Esophagus (tissue), 2 donors: Measurements from ENCODE around the gene LRRC17. TPM values are rescaled to one million over a fixed set of nuclear protein-coding genes. Genes with fewer than 3 reads are reported as not detected.
A peak's percentile ranks its signal among the peaks of the same experiment; 100 is the strongest.

Experiments used
- H3K27ac ChIP-seq, 2 donors: one replicate each; pipeline ENCODE4 v1.5.1; 2013; ENCODE audit warnings: low read depth in 2 of 2, mild to moderate bottlenecking in 2 of 2, inconsistent platforms in 1 of 2, low read length in 1 of 2, moderate library complexity in 1 of 2
- H3K27me3 ChIP-seq, 2 donors: one replicate each; pipeline ENCODE4 v1.6.1; 2013; ENCODE audit warnings: low read length in 2 of 2, control low read depth in 1 of 2, mild to moderate bottlenecking in 1 of 2; ENCODE audit not compliant: insufficient read depth in 2 of 2, control insufficient read depth in 1 of 2
- H3K36me3 ChIP-seq, 2 donors: one replicate each; pipeline ENCODE4 v1.6.1; 2013; ENCODE audit warnings: low read length in 1 of 2; ENCODE audit not compliant: control insufficient read depth in 2 of 2, insufficient read depth in 2 of 2
- H3K4me1 ChIP-seq, 2 donors: one replicate each; pipeline ENCODE4 v1.6.1; 2013; ENCODE audit warnings: low read length in 1 of 2; ENCODE audit not compliant: control insufficient read depth in 2 of 2, insufficient read depth in 2 of 2
- H3K4me3 ChIP-seq, 2 donors: one replicate each; pipeline ENCODE4 v1.5.1; 2013; ENCODE audit warnings: low read length in 2 of 2, mild to moderate bottlenecking in 2 of 2, low read depth in 1 of 2, moderate library complexity in 1 of 2
- H3K9me3 ChIP-seq, 2 donors: one replicate each; pipeline ENCODE4 v1.6.1; 2013; ENCODE audit warnings: mild to moderate bottlenecking in 2 of 2, low read depth in 1 of 2, low read length in 1 of 2, moderate library complexity in 1 of 2; ENCODE audit not compliant: control insufficient read depth in 2 of 2, insufficient read depth in 1 of 2
- WGBS, 2 donors: extraction: QIAGEN DNeasy Blood & Tissue Kit; methylation state at CpG; one replicate each; pipeline ENCODE4 v1.1.7; 2013; 5-methylcytosine and 5-hydroxymethylcytosine counted together
- polyA plus RNA-seq, 2 donors: library from polyadenylated mRNA; stranded (reverse); fragments of 200-250 nt; gene quantifications; one replicate each; pipeline ENCODE4 v1.2.3, GENCODE V29; 2013
- donor health status: healthy with polysubstance abuse.
- donor health status: Bipolar disorder and iron deficiency.

The LRRC17 gene
- polyA plus RNA-seq, 2 donors, result 0.26 to 0.27 TPM

DNA sequence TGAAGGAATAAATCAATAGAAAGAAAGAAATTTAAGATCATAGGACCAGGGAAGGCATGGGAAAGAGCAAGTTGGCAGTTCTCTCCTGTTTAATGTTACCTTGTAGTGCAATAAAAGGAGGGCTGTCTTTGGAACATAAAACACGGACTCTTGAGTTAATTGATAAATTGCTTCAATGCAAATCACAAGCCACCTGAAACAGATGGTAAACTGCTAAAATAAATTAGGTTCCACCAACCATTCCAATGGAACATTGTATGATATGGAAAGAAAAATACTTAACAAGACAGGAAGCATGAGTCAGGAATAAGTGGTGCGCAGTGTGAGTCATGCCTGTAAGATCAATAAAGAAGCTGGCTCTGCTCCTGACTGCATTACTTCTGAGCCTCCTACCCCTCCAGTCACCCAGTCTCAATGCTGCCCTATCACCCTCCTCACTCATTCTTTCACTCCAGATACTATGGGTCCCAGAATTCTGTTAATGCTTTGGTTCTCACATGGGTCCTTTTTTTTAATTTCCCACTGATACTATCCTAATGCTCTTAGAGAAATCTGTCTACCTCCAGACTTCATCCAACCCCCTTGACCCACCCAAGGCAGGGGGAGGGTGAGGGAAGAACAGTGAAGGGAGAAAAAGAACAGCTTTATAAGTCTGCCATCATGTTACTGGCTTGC, 78.9 kb downstream of the LRRC17 start:
- Histone ChIP-seq H3K27ac (no peak overlapping the region), H3K9me3 (no peaks in the 10 kb centered on the region), H3K27me3 (no peaks in the 10 kb centered on the region), H3K4me3 (no peak overlapping the region), H3K36me3 (no peaks in the 10 kb centered on the region), H3K4me1 (peaks cover 0 to 2% of the 10 kb centered on the region in 2 donors)
- 37 to 39% methylated on average over 2 of the region's 2 CpGs for WGBS, 2 donors

DNA sequence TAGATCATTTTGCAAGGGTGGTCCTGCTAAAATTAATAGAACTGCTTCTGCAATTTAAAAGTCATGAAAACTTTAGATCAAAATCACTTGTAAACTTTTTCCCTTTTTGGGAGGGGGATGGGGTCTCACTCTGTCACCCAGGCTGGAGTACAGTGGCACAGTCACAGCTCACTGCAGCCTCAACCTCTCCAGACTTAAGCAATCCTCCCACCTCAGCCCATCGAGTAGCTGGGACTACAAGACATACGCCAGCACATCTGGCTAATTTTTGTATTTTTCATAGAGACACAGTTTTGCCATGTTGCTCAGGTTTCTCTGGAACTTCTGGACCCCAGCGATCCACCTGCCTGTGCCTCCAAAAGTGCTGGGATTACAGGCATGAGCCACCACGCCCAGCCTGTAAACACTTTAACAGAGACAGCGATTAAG, 79.7 kb downstream of the LRRC17 start:
- H3K27ac ChIP-seq, result peak overlapping the region in 1 of 2 donors; percentile 31
- 85 to 87% methylated on average over 5 of the region's 5 CpGs for WGBS, 2 donors

GRCh38 chr7:102992938-102993717, 80.3 kb downstream of the LRRC17 start:
- peaks cover 0 to 2% of the 10 kb centered on the region in 2 donors for H3K4me1 ChIP-seq
- 9 to 10% methylated on average over 2 of the region's 2 CpGs for WGBS, 2 donors
- peak overlapping the region in 1 of 2 donors; percentile 31 for H3K27ac ChIP-seq

More for the DNA sequence above, 79.7 kb downstream of the LRRC17 start:
- H3K4me3 ChIP-seq, result no peak overlapping the region
- no peaks in the 10 kb centered on the region for H3K36me3 ChIP-seq
- peaks cover 0 to 2% of the 10 kb centered on the region in 2 donors for H3K4me1 ChIP-seq
- H3K9me3 ChIP-seq, result no peaks in the 10 kb centered on the region
- no peaks in the 10 kb centered on the region for H3K27me3 ChIP-seq

GRCh38 chr7:102993718-102994029, 80.9 kb downstream of the LRRC17 start:
- Histone ChIP-seq H3K36me3 (no peaks in the 10 kb centered on the region), H3K27me3 (no peaks in the 10 kb centered on the region), H3K27ac (no peak overlapping the region), H3K4me1 (peaks cover 0 to 2% of the 10 kb centered on the region in 2 donors), H3K4me3 (no peak overlapping the region), H3K9me3 (no peaks in the 10 kb centered on the region)
- WGBS, 2 donors, result 13 to 20% methylated on average over 1 of the region's 1 CpG

More at GRCh38 chr7:102992938-102993717, 80.3 kb downstream of the LRRC17 start:
- Histone ChIP-seq H3K9me3 (no peaks in the 10 kb centered on the region), H3K36me3 (no peaks in the 10 kb centered on the region), H3K27me3 (no peaks in the 10 kb centered on the region), H3K4me3 (no peak overlapping the region)

GRCh38 chr7:102994567-102994966, 81.8 kb downstream of the LRRC17 start:
- Histone ChIP-seq H3K36me3 (no peaks in the 10 kb centered on the region), H3K4me3 (no peak overlapping the region), H3K4me1 (peaks cover 0 to 2% of the 10 kb centered on the region in 2 donors), H3K9me3 (no peaks in the 10 kb centered on the region), H3K27ac (no peak overlapping the region), H3K27me3 (no peaks in the 10 kb centered on the region)
- WGBS, 2 donors, result 86 to 90% methylated on average over 3 of the region's 3 CpGs

Other genes starting within 250 kb of the LRRC17 start
- 1 to 10 TPM; 2.1 to 4.5 TPM for gene POLR2J2, start 241.3 kb upstream of the LRRC17 start, polyA plus RNA-seq
- gene FAM185A, start 164.0 kb upstream of the LRRC17 start, polyA plus RNA-seq, result 1 to 10 TPM; 3.5 to 4.9 TPM
- under 1 TPM in 1 of 2 donors, not detected in 1; 0.08 TPM for gene FBXL13, start 161.8 kb downstream of the LRRC17 start, polyA plus RNA-seq
- gene ARMC10, start 162.1 kb downstream of the LRRC17 start, polyA plus RNA-seq, result 10 to 100 TPM; 14.5 to 17.7 TPM
- 1 to 10 TPM; 1.1 to 1.7 TPM for gene NAPEPLD, start 236.1 kb downstream of the LRRC17 start, polyA plus RNA-seq